ENCODE data around the gene MOB4.
"Not testable (repeated sequence)": the region's sequence is repeated elsewhere in the genome, so short reads cannot be mapped to it uniquely, and the experiment has no call there.

MOB4 gene

GRCh38 chr2:197515739-197516392 is at the start of gene MOB4:
Gene MOB4, plus strand, starts transcription at chr2:197516066. Its CDS starts 21 bp downstream, at chr2:197516087.
- peaks cover 12 to 25% of the 10 kb centered on the region in 2 donors for H3K4me1 ChIP-seq (ENCODE audit: control insufficient read depth in 1 of 2, insufficient read depth in 2 of 2, low read length in 2 of 2)
- H3K9me3 ChIP-seq (ENCODE audit: control insufficient read depth in 1 of 2, low read length in 2 of 2) = no peaks in the 10 kb centered on the region
- H3K36me3 ChIP-seq (ENCODE audit: control insufficient read depth in 1 of 2, insufficient read depth in 2 of 2, low read length in 2 of 2) = no peaks in the 10 kb centered on the region
- H3K27ac ChIP-seq (ENCODE audit: low read length) = peak within 1 kb of the TSS; percentile 100
- no peaks in the 10 kb centered on the region for H3K27me3 ChIP-seq (ENCODE audit: low read depth, low read length)
- peak within 1 kb of the TSS; percentile 72 to 99 for H3K4me3 ChIP-seq (ENCODE audit: low read depth in 1 of 2, low read length in 2 of 2)

GRCh38 chr2:197472166-197472565 is 43.7 kb upstream of the MOB4 start:
- H3K9me3 ChIP-seq (ENCODE audit: control insufficient read depth in 1 of 2, low read length in 2 of 2) = no peaks in the 10 kb centered on the region
- no peaks in the 10 kb centered on the region for H3K4me1 ChIP-seq (ENCODE audit: control insufficient read depth in 1 of 2, insufficient read depth in 2 of 2, low read length in 2 of 2)
- H3K27ac ChIP-seq (ENCODE audit: low read length) = no peak overlapping the region
- peaks cover 39 to 57% of the 10 kb centered on the region in 2 donors for H3K36me3 ChIP-seq (ENCODE audit: control insufficient read depth in 1 of 2, insufficient read depth in 2 of 2, low read length in 2 of 2)
- no peaks in the 10 kb centered on the region for H3K27me3 ChIP-seq (ENCODE audit: low read depth, low read length)
- H3K4me3 ChIP-seq (ENCODE audit: low read depth in 1 of 2, low read length in 2 of 2) = no peak overlapping the region

GRCh38 chr2:197477797-197478196 is 38.1 kb upstream of the MOB4 start:
- H3K9me3 ChIP-seq (ENCODE audit: control insufficient read depth in 1 of 2, low read length in 2 of 2) = no peaks in the 10 kb centered on the region
- peaks cover 28 to 42% of the 10 kb centered on the region in 2 donors for H3K36me3 ChIP-seq (ENCODE audit: control insufficient read depth in 1 of 2, insufficient read depth in 2 of 2, low read length in 2 of 2)
- no peaks in the 10 kb centered on the region for H3K4me1 ChIP-seq (ENCODE audit: control insufficient read depth in 1 of 2, insufficient read depth in 2 of 2, low read length in 2 of 2)
- no peak overlapping the region for H3K27ac ChIP-seq (ENCODE audit: low read length)
- H3K4me3 ChIP-seq (ENCODE audit: low read depth in 1 of 2, low read length in 2 of 2) = no peak overlapping the region
- H3K27me3 ChIP-seq (ENCODE audit: low read depth, low read length) = no peaks in the 10 kb centered on the region

- no peaks in the 10 kb centered on the region for H3K4me1 ChIP-seq (ENCODE audit: control insufficient read depth in 1 of 2, insufficient read depth in 2 of 2, low read length in 2 of 2)
- H3K4me3 ChIP-seq (ENCODE audit: low read depth in 1 of 2, low read length in 2 of 2) = no peak overlapping the region
- H3K36me3 ChIP-seq (ENCODE audit: control insufficient read depth in 1 of 2, insufficient read depth in 2 of 2, low read length in 2 of 2) = peaks cover 20 to 22% of the 10 kb centered on the region in 2 donors
- no peaks in the 10 kb centered on the region for H3K9me3 ChIP-seq (ENCODE audit: control insufficient read depth in 1 of 2, low read length in 2 of 2)
- H3K27ac ChIP-seq (ENCODE audit: low read length) = no peak overlapping the region
- H3K27me3 ChIP-seq (ENCODE audit: low read depth, low read length) = no peaks in the 10 kb centered on the region
Observed at GRCh38 chr2:197480165-197481036, 35.5 kb upstream of the MOB4 start.

GRCh38 chr2:197484248-197484647 is 31.6 kb upstream of the MOB4 start:
- not testable (repeated sequence) for H3K4me3 ChIP-seq (ENCODE audit: low read depth in 1 of 2, low read length in 2 of 2); H3K9me3 ChIP-seq (ENCODE audit: control insufficient read depth in 1 of 2, low read length in 2 of 2); H3K4me1 ChIP-seq (ENCODE audit: control insufficient read depth in 1 of 2, insufficient read depth in 2 of 2, low read length in 2 of 2); H3K27me3 ChIP-seq (ENCODE audit: low read depth, low read length); H3K27ac ChIP-seq (ENCODE audit: low read length)
- peaks cover 28 to 30% of the 10 kb centered on the region in 2 donors for H3K36me3 ChIP-seq (ENCODE audit: control insufficient read depth in 1 of 2, insufficient read depth in 2 of 2, low read length in 2 of 2)

- H3K9me3 ChIP-seq (ENCODE audit: control insufficient read depth in 1 of 2, low read length in 2 of 2) = no peaks in the 10 kb centered on the region
- H3K27me3 ChIP-seq (ENCODE audit: low read depth, low read length) = no peaks in the 10 kb centered on the region
- H3K36me3 ChIP-seq (ENCODE audit: control insufficient read depth in 1 of 2, insufficient read depth in 2 of 2, low read length in 2 of 2) = peaks cover 46% of the 10 kb centered on the region in 2 donors
- H3K27ac ChIP-seq (ENCODE audit: low read length) = no peak overlapping the region
- no peaks in the 10 kb centered on the region for H3K4me1 ChIP-seq (ENCODE audit: control insufficient read depth in 1 of 2, insufficient read depth in 2 of 2, low read length in 2 of 2)
- H3K4me3 ChIP-seq (ENCODE audit: low read depth in 1 of 2, low read length in 2 of 2) = no peak overlapping the region
Observed at GRCh38 chr2:197486175-197486574, 29.7 kb upstream of the MOB4 start.

GRCh38 chr2:197487385-197487784 is 28.5 kb upstream of the MOB4 start:
- H3K27ac ChIP-seq (ENCODE audit: low read length) = no peak overlapping the region
- H3K4me3 ChIP-seq (ENCODE audit: low read depth in 1 of 2, low read length in 2 of 2) = no peak overlapping the region
- no peaks in the 10 kb centered on the region for H3K4me1 ChIP-seq (ENCODE audit: control insufficient read depth in 1 of 2, insufficient read depth in 2 of 2, low read length in 2 of 2)
- no peaks in the 10 kb centered on the region for H3K9me3 ChIP-seq (ENCODE audit: control insufficient read depth in 1 of 2, low read length in 2 of 2)
- no peaks in the 10 kb centered on the region for H3K27me3 ChIP-seq (ENCODE audit: low read depth, low read length)
- peaks cover 55 to 58% of the 10 kb centered on the region in 2 donors for H3K36me3 ChIP-seq (ENCODE audit: control insufficient read depth in 1 of 2, insufficient read depth in 2 of 2, low read length in 2 of 2)

- Histone ChIP-seq H3K27me3 (ENCODE audit: low read depth, low read length) (no peaks in the 10 kb centered on the region), H3K4me3 (ENCODE audit: low read depth in 1 of 2, low read length in 2 of 2) (no peak overlapping the region), H3K27ac (ENCODE audit: low read length) (no peak overlapping the region), H3K4me1 (ENCODE audit: control insufficient read depth in 1 of 2, insufficient read depth in 2 of 2, low read length in 2 of 2) (peaks cover 3 to 22% of the 10 kb centered on the region in 2 donors), H3K9me3 (ENCODE audit: control insufficient read depth in 1 of 2, low read length in 2 of 2) (no peaks in the 10 kb centered on the region), H3K36me3 (ENCODE audit: control insufficient read depth in 1 of 2, insufficient read depth in 2 of 2, low read length in 2 of 2) (peaks cover 40 to 64% of the 10 kb centered on the region in 2 donors)
Observed at GRCh38 chr2:197495433-197496134, 20.3 kb upstream of the MOB4 start.

- Histone ChIP-seq H3K27me3 (ENCODE audit: low read depth, low read length) (no peaks in the 10 kb centered on the region), H3K9me3 (ENCODE audit: control insufficient read depth in 1 of 2, low read length in 2 of 2) (no peaks in the 10 kb centered on the region), H3K4me3 (ENCODE audit: low read depth in 1 of 2, low read length in 2 of 2) (no peak overlapping the region), H3K27ac (ENCODE audit: low read length) (no peak overlapping the region), H3K4me1 (ENCODE audit: control insufficient read depth in 1 of 2, insufficient read depth in 2 of 2, low read length in 2 of 2) (peaks cover 3 to 29% of the 10 kb centered on the region in 2 donors), H3K36me3 (ENCODE audit: control insufficient read depth in 1 of 2, insufficient read depth in 2 of 2, low read length in 2 of 2) (peaks cover 31 to 53% of the 10 kb centered on the region in 2 donors)
Observed at GRCh38 chr2:197496695-197497094, 19.2 kb upstream of the MOB4 start.

- no peaks in the 10 kb centered on the region for H3K27me3 ChIP-seq (ENCODE audit: low read depth, low read length)
- H3K27ac ChIP-seq (ENCODE audit: low read length) = no peak overlapping the region
- H3K9me3 ChIP-seq (ENCODE audit: control insufficient read depth in 1 of 2, low read length in 2 of 2) = no peaks in the 10 kb centered on the region
- H3K4me1 ChIP-seq (ENCODE audit: control insufficient read depth in 1 of 2, insufficient read depth in 2 of 2, low read length in 2 of 2) = peaks cover 3 to 35% of the 10 kb centered on the region in 2 donors
- peaks cover 27 to 47% of the 10 kb centered on the region in 2 donors for H3K36me3 ChIP-seq (ENCODE audit: control insufficient read depth in 1 of 2, insufficient read depth in 2 of 2, low read length in 2 of 2)
- H3K4me3 ChIP-seq (ENCODE audit: low read depth in 1 of 2, low read length in 2 of 2) = peak overlapping the region; percentile 82 to 93
Observed at GRCh38 chr2:197497326-197497725, 18.5 kb upstream of the MOB4 start.

All from muscle layer of duodenum (tissue), 2 donors.